Liver (tissue), 3 donors: Measurements from ENCODE around the gene TXNDC11.

Source experiments
- ATF3 ChIP-seq: IDR thresholded peaks from 2 replicates; pipeline ENCODE4 v1.6.1; 2016; ENCODE audit warnings: antibody characterized with exemption
- CTCF ChIP-seq: fragments of 150-350 bp; IDR thresholded peaks from 2 replicates; pipeline ENCODE4 v1.5.1; 2017; ENCODE audit warnings: improper control_type of control experiment, low read depth, low read length; ENCODE audit not compliant: missing input control
- EGR1 ChIP-seq, 2 donors: IDR thresholded peaks; 2 replicates each; pipeline ENCODE4 v1.6.1; 2016 to 2018; ENCODE audit warnings: antibody characterized with exemption in 2 of 2, low read depth in 2 of 2
- HNF4G ChIP-seq: IDR thresholded peaks from 2 replicates; pipeline ENCODE4 v1.6.1; 2016; ENCODE audit warnings: antibody characterized with exemption
- JUND ChIP-seq, 2 donors: IDR thresholded peaks; 2 replicates each; pipeline ENCODE4 v1.6.1; 2016; ENCODE audit warnings: antibody characterized with exemption in 2 of 2
- MAX ChIP-seq: IDR thresholded peaks from 2 replicates; pipeline ENCODE4 v1.6.1; 2016; ENCODE audit warnings: antibody characterized with exemption
- NR2F2 ChIP-seq: IDR thresholded peaks from 2 replicates; pipeline ENCODE4 v1.6.1; 2016; ENCODE audit warnings: antibody characterized with exemption
- REST ChIP-seq: IDR thresholded peaks from 2 replicates; pipeline ENCODE4 v1.6.1; 2016; ENCODE audit warnings: antibody characterized with exemption, mild to moderate bottlenecking
- RXRA ChIP-seq, 2 donors: IDR thresholded peaks; 2 replicates each; pipeline ENCODE4 v1.6.1; 2017 to 2018; ENCODE audit warnings: antibody characterized with exemption in 2 of 2, mild to moderate bottlenecking in 1 of 2
- SP1 ChIP-seq: IDR thresholded peaks from 2 replicates; pipeline ENCODE4 v1.6.1; 2018; ENCODE audit warnings: antibody characterized with exemption, mild to moderate bottlenecking
- TAF1 ChIP-seq: conservative IDR thresholded peaks from 2 replicates; pipeline ENCODE4 v1.6.1; 2016; ENCODE audit warnings: antibody characterized with exemption, mild to moderate bottlenecking
- YY1 ChIP-seq: IDR thresholded peaks from 2 replicates; pipeline ENCODE4 v1.6.1; 2016; ENCODE audit warnings: antibody characterized with exemption, mild to moderate bottlenecking
- donor health status: healthy.
- donor health status: healthy.

- TF ChIP-seq CTCF (no peak), RXRA (IDR thresholded peaks at IDR 0.05) (no peak), MAX (no peak), TAF1 (no peak), JUND (IDR thresholded peaks at IDR 0.05) (no peak), REST (no peak), EGR1 (IDR thresholded peaks at IDR 0.05; ENCODE audit: low read depth in 2 of 2) (no peak), SP1 (no peak), ATF3 (no peak), HNF4G (no peak), NR2F2 (no peak), YY1 (no peak)
Measured at GRCh38 chr16:11715246-11715947, 27.3 kb downstream of the TXNDC11 start.
